Mucosa of rectum (tissue), 2 donors: ENCODE measurements around the gene PACS2.

Source experiments
- H3K27ac ChIP-seq, 2 donors: one replicate each; pipeline ENCODE4 v1.7.0; 2013; ENCODE audit warnings: inconsistent platforms in 2 of 2, low read depth in 2 of 2, low read length in 2 of 2
- H3K27me3 ChIP-seq, 2 donors: one replicate each; pipeline ENCODE4 v1.7.0; 2013; ENCODE audit warnings: low read length in 2 of 2; ENCODE audit not compliant: control insufficient read depth in 2 of 2, insufficient read depth in 2 of 2
- H3K36me3 ChIP-seq, 2 donors: one replicate each; pipeline ENCODE4 v1.7.0; 2013; ENCODE audit warnings: low read length in 2 of 2; ENCODE audit not compliant: control insufficient read depth in 2 of 2, insufficient read depth in 2 of 2
- H3K4me1 ChIP-seq, 2 donors: one replicate each; pipeline ENCODE4 v1.7.0; 2013; ENCODE audit warnings: low read length in 2 of 2, mild to moderate bottlenecking in 1 of 2; ENCODE audit not compliant: control insufficient read depth in 2 of 2, insufficient read depth in 2 of 2
- H3K4me3 ChIP-seq, 2 donors: one replicate each; pipeline ENCODE4 v1.7.0; 2013; ENCODE audit warnings: low read length in 2 of 2
- H3K9ac ChIP-seq, 2 donors: one replicate each; pipeline ENCODE4 v1.7.0; 2013; ENCODE audit warnings: low read length in 2 of 2, low read depth in 1 of 2, mild to moderate bottlenecking in 1 of 2
- H3K9me3 ChIP-seq, 2 donors: one replicate each; pipeline ENCODE4 v1.7.0; 2013; ENCODE audit warnings: low read length in 2 of 2; ENCODE audit not compliant: control insufficient read depth in 2 of 2
- donor health status: healthy.
- donor health status: Normal muscosa, but diverticular disease.

The PACS2 gene

DNA sequence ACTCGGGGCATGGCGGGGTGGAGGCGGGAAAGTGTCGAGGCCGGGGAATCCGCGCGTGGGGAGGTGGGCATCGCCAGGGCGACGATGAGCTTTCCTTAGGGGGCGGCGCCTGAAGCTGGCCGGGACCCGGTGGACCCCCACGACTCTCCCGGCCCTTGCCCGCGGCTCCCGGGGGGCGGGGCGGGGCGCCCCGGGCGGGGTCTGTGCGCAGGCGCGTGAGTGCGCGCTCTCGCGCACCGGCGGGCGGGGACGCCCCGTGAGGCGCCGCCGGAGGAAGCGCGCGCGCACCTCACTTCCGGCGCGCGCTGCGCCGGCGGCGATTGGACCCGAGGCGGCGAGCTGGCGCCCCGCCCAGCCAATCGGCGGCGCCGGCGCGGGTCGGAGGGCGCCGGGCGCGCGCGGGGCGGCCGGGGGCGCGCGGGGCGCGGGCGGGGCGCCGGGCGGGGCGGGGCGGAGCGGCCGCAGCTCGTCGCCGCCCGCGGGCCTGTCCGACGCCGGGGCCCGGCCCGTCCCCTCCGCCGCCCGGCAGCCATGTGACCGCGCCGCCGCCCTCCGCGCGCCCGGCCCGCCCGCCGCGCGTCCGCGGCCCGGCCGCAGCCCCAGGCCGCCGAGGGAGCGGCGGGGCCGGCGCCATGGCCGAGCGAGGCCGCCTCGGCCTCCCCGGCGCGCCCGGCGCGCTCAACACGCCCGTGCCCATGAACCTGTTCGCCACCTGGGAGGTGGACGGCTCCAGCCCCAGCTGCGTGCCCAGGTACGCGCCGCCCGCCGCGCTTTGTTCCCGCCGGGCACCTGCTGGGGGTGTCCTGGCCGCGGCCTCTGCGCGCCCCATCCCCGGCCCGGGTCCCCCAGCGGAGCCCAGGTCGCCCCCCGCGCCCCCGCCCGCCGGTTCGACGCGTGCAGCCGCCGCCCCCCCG lies at the start of gene PACS2:
PACS2 (plus strand) TSS at position 462 of the 914 bp plus-strand sequence; CDS start at position 633, 171 bp downstream.
- H3K27me3 ChIP-seq: no peaks in the 10 kb centered on the region
- H3K27ac ChIP-seq: peak within 1 kb of the TSS; percentile 76 to 85
- H3K9me3 ChIP-seq: no peaks in the 10 kb centered on the region
- no peaks in the 10 kb centered on the region for H3K36me3 ChIP-seq
- peak within 1 kb of the TSS; percentile 54 to 64 for H3K9ac ChIP-seq
- peaks cover 21 to 25% of the 10 kb centered on the region in 2 donors for H3K4me1 ChIP-seq
- peak within 1 kb of the TSS; percentile 69 to 76 for H3K4me3 ChIP-seq

DNA sequence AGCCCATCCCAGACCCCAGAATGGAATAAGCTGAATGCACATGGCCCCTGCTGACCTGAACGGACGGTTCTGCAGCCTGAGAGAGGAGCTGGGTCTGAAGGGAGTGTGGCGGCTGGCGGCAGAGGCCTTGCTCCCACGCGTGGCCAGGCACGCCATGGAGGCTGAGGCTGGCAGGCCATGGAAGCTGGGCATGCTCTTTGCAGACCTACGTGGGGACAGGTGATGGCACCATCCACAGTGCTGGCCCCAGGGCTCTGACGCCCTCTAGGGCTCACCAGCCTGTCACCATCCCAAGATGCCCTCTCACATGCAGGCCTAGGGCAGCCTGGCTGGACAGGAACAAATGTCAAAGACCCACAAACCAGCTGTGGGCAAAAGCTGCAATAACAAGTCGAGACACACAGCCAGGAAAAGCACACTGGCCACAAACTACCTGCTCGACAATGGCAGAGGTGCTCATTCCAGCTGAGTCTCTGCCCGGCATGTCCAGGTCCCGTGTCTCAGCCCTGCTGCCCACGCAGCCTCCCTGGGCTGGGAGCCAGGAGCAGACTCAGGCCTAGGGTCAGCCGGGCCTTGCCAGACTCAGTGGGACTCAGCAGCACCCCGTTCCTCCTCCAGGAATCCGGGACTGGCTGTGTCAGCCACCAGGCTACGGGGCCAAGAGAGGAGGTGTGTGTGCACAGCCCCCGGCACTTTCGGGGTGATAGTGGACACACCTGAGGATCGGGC lies 46.6 kb upstream of the PACS2 start:
- Histone ChIP-seq H3K4me1 (no peaks in the 10 kb centered on the region), H3K36me3 (peaks cover 6 to 11% of the 10 kb centered on the region in 2 donors), H3K27me3 (no peaks in the 10 kb centered on the region), H3K9me3 (no peaks in the 10 kb centered on the region), H3K4me3 (no peak overlapping the region), H3K9ac (no peak overlapping the region), H3K27ac (no peak overlapping the region)

- Histone ChIP-seq H3K27ac (no peak overlapping the region), H3K9me3 (no peaks in the 10 kb centered on the region), H3K27me3 (no peaks in the 10 kb centered on the region), H3K4me1 (no peaks in the 10 kb centered on the region), H3K9ac (no peak overlapping the region), H3K36me3 (peaks cover 6 to 8% of the 10 kb centered on the region in 2 donors), H3K4me3 (no peak overlapping the region)
Observed at GRCh38 chr14:105268736-105269354, 45.7 kb upstream of the PACS2 start.

DNA sequence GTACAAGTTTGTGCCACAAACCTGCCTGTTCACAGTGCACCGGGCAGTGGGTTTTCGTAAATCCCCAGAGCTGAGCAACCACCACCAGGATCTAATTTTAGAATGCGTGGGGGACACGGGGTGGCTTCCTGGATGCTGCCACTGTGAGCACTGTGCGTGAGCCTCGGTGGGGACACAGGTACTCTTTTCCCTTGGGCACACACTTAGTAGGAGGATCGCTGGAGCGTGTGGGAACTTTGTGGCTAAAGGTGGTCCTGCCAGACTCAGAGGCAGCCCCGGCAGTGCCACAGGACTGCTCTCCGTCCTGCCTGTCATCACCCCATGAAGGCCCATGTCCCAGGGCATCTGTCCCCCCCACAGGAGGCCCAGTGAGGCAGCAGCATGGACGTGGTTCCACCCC lies 45.1 kb upstream of the PACS2 start:
- H3K9me3 ChIP-seq: no peaks in the 10 kb centered on the region
- H3K27me3 ChIP-seq: no peaks in the 10 kb centered on the region
- H3K4me3 ChIP-seq: no peak overlapping the region
- H3K36me3 ChIP-seq: peaks cover 6 to 8% of the 10 kb centered on the region in 2 donors
- no peaks in the 10 kb centered on the region for H3K4me1 ChIP-seq
- H3K9ac ChIP-seq: no peak overlapping the region
- H3K27ac ChIP-seq: no peak overlapping the region

- no peaks in the 10 kb centered on the region for H3K4me1 ChIP-seq
- H3K9me3 ChIP-seq: no peaks in the 10 kb centered on the region
- H3K9ac ChIP-seq: no peak overlapping the region
- H3K27me3 ChIP-seq: no peaks in the 10 kb centered on the region
- no peak overlapping the region for H3K27ac ChIP-seq
- no peak overlapping the region for H3K4me3 ChIP-seq
- peaks cover 6 to 8% of the 10 kb centered on the region in 2 donors for H3K36me3 ChIP-seq
Observed at GRCh38 chr14:105271224-105271890, 43.2 kb upstream of the PACS2 start.

DNA sequence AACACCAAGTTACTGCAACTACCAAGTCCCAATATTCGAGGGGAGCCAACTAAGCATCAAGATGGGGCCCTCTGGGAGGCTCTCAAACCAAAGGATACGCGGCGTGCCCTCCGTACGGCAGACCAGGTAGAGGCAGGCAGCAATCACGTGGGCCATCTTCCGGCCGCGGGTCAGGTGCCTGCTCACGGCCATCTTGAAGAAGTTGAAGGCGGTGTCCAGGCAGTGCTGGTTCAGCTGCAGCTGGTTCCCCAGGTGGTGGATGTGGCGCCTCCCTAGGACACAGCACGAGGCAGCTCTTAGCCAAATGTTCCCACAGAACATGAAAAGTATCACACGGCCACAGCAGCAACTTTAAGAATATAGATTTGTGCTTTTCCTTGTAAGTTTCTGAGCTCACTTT lies 41.9 kb upstream of the PACS2 start:
- no peaks in the 10 kb centered on the region for H3K4me1 ChIP-seq
- H3K36me3 ChIP-seq: peaks cover 6 to 8% of the 10 kb centered on the region in 2 donors
- no peak overlapping the region for H3K27ac ChIP-seq
- no peaks in the 10 kb centered on the region for H3K9me3 ChIP-seq
- H3K27me3 ChIP-seq: no peaks in the 10 kb centered on the region
- no peak overlapping the region for H3K9ac ChIP-seq
- no peak overlapping the region for H3K4me3 ChIP-seq

DNA sequence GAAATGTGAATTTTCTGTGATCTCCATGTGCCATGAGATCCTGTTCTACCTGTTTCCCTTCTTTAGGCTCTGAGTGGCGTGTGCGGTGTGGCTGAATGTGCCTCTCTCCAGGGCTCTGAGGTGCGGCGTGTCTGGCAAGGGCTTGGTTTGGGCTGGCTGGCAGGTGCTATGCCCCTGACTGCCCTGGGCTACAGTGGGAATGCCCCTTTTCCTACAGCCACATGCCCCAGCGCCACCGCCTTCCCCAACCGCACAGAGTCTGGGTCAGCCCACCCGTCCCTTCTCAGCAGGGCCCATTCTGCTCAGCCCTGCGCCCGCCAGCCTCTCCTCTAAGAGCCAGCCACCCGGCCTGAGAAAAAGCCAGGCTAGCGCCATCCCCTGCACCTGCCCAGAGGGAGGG lies 41.5 kb upstream of the PACS2 start:
- Histone ChIP-seq H3K9me3 (no peaks in the 10 kb centered on the region), H3K9ac (no peak overlapping the region)

GRCh38 chr14:105274637-105275036 lies 39.9 kb upstream of the PACS2 start:
- Histone ChIP-seq H3K27ac (no peak overlapping the region), H3K9ac (no peak overlapping the region)

More for the DNA sequence above, 41.5 kb upstream of the PACS2 start:
- Histone ChIP-seq H3K4me1 (no peaks in the 10 kb centered on the region), H3K4me3 (no peak overlapping the region), H3K36me3 (peaks cover 4 to 6% of the 10 kb centered on the region in 2 donors), H3K27ac (no peak overlapping the region), H3K27me3 (no peaks in the 10 kb centered on the region)

DNA sequence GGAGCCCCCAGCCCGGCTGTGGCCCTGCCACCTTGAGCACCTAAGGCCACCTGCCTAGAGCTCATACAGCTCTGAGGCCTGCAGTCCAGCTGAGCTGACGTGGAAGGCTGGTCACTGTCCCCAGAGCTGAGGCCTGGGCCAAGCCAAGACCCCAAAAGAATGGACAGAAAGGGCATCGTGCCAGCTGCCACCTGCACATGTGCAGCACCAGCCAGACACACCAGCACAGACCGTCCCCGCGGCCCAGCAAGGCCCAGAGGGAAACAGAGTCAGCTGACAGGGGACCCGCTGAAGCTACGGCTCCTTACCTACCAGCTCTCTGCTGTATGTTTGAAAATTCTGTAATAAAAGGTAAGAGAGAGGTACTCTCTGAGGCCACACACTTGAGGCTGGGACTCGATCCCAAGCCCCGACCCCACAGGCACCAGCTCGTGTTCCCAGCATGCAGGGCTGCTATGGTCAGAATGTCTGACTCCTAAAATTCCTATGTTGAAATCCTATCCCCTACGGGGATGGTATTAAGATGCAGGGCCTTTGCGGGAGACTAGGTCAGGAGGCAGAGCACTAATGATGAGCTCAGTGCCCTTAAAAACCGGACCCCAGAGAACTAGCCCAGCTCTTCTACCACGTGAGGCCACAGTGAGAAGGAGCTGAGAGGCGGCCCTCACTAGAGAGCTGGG lies 39.1 kb upstream of the PACS2 start:
- Histone ChIP-seq H3K36me3 (peaks cover 0 to 3% of the 10 kb centered on the region in 2 donors), H3K4me1 (no peaks in the 10 kb centered on the region), H3K27ac (no peak overlapping the region), H3K27me3 (no peaks in the 10 kb centered on the region), H3K9ac (no peak overlapping the region), H3K4me3 (no peak overlapping the region), H3K9me3 (no peaks in the 10 kb centered on the region)

More at GRCh38 chr14:105274637-105275036, 39.9 kb upstream of the PACS2 start:
- Histone ChIP-seq H3K27me3 (no peaks in the 10 kb centered on the region), H3K4me3 (no peak overlapping the region), H3K36me3 (peaks cover 0 to 3% of the 10 kb centered on the region in 2 donors), H3K4me1 (no peaks in the 10 kb centered on the region), H3K9me3 (no peaks in the 10 kb centered on the region)
